HG02973 (cell line): ENCODE measurements around the gene DOCK11.
"Not testable (repeated sequence)": the region's sequence is repeated elsewhere in the genome, so short reads cannot be mapped to it uniquely, and the experiment has no call there.

Experiments used
- ATAC-seq: cut with Tn5 transposase; IDR thresholded peaks from one replicate; pipeline ENCODE4 v1.9.1; 2021; ENCODE audit warnings: moderate library complexity; ENCODE audit not compliant: unreplicated experiment

DOCK11 gene

DNA sequence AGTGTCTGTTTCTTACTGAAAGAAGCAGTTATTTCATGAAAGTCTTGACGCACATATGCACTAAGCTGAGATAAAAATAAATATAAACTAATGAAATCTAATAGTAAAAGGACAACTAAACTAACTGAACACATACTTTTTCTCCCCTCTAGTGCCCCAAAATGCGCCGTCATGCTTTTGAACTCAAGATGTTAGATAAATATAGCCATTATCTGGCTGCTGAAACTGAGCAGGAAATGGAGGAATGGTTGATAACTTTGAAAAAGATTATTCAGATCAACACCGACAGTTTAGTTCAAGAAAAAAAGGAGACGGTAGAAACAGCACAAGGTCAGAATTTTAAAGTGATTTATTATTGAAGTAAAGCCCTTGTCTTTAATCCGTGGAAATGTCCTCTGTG, 70.2 kb downstream of the DOCK11 start:
- no peak for ATAC-seq

DNA sequence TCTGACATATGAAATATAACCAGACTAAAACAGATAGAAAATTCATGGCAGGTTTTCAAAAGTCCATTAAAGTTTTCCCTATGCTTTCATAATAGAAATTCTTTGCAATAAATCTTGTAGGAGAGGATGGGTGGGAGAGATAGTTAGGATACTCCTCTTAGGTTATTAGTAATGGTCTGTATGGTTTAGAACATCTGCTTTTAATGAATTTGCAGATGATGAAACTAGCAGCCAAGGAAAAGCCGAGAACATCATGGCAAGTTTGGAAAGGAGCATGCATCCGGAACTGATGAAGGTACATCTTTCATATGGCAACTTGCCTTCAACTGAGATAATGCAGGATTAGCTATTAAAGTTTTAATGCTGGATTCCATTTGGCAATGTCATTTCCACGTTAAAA, 70.7 kb downstream of the DOCK11 start:
- ATAC-seq: no peak

DNA sequence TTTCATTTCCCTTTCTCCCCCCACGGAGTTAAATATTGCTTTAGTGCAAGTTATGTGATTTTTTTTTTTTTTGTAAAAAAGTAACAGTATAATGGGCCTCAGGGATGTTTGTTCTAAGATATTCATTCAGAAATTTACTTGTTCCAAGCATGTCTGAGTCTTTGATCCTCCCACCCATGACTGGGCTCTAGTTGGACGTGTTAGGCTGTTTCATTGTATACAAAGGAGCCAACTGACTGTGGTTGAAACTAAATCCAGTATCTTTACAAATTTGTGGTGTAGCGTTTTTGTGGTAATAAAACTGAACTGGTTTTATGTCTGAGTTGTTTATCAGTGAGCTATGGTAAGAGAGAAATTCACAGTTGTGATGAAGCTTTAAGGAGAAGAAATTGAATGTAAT, 74.1 kb downstream of the DOCK11 start:
- ATAC-seq: no peak

DNA sequence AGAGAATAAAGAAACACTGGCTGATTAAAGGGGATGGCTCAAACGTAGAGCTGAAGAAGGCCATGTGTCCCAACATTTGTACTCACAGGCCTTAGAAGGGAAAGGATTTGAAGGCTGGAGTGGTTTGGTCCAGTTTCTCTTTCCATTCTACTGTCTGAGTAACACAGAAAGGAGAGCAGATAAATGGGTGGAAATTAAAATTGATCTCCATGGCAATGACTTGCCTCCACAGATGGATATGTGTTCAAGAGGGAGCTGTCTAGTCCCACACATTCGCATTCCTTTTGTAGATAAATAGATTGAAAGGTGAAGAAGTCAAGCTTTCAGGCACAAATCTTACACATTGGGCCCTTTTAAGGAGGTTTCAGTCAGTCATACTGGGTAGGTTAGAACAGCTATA, 74.6 kb downstream of the DOCK11 start:
- no peak for ATAC-seq

DNA sequence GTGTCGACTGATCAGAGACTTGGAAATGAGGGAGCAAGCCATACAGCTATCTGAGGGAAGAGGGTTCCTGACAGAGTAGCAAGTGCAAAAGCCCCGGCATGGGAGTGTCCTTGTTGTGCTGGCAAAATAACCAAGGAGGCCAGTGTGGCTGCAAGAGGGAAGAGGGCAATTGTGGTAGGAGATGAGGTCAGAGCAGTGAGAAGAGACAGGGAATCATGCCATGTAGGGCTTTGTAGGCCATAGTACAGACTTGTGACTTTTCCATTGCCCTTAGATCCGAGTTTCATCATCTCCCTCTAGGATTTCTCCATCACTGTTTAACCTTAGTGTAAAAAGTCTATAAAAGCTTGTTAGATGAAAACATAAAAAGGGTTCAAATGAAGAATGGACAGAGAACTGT, 76.2 kb downstream of the DOCK11 start:
- no peak for ATAC-seq

DNA sequence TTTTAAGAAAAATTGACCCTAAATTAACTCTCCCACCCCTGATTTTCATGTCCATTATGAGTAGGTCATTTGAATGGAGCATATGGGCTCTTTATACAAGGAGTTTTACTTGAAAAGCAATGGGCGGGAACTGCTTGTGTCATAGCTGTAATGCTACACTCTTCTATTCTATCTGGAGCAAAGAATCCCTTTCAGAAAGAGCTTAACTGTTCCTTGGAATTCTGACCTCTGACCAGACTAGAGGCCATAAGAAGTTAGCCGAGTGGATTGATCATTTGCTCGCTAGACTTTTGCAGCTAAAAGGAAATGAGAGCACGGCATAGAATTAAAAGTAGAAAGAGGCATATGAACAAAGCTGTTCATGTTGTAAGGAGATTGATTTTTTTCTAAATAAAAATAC, 79.1 kb downstream of the DOCK11 start:
- ATAC-seq: no peak

DNA sequence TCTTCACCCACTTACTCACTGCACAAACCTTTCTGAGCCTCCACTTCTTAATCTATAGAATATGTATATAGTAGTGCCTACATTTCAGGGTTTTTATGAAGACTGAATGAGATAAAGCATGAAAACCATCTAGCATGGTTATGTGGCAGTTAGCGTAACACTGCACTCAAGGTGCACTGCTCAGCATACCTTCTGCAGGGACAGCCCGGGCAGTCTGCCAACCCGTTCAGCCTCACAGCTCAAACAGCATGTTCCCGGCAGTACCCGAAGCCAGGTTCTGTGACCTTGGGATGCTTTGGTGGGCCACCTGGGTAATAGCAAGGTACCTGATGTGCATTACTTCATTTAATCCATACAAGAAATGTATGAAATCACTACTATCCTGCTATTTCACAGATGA, 81.4 kb downstream of the DOCK11 start:
- ATAC-seq: no peak

DNA sequence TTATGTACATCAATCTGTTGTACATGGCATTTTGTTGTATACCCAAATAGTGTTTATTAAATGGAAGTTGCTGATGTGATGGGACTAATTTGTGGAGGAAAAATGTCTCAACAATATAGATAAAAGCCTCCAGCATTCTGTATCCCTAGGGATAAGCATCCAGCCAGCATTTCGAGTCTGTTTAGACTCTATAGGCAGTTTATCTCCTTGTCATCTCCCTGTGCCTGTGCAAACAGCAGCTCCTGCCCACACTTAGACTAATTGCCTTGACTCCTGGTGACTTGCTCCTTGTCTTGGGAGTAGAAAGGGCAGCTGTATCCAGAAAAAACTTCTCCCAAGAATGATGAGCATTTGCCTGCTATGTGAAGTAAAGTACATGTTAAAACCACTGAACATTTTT, 83.8 kb downstream of the DOCK11 start:
- no peak for ATAC-seq

DNA sequence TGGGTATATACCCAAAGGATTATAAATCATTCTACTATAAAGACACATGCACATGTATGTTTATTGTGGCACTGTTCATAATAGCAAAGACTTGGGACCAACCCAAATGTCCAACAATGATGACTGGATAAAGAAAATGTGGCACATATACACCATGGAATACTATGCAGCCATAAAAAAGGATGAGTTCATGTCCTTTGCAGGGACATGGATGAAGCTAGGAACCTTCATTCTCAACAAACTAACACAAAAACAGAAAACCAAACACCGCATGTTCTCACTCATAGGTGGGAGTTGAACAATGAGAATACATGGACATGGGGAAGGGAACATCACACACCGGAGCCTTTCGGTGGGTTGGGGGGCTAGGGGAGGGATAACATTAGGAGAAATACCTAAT, 87.3 kb downstream of the DOCK11 start:
- ATAC-seq: not testable (repeated sequence)

DNA sequence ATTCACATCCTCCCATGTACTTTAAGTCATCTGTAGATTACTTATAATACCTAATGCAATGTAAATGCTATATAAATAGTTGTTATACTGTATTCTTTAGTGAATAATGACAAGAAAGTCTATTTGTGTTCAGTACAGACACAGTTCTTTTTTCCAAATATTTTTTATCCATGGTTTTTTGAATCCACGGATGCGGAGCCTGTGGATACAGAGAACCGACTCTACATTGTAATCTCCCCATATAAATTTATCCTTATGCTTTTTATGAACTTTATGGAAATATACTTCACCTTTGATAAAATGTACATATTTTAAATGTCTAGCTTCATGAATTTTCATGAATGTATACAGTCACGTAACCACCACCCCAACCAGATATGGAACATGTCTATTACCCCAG, 88.2 kb downstream of the DOCK11 start:
- no peak for ATAC-seq

DNA sequence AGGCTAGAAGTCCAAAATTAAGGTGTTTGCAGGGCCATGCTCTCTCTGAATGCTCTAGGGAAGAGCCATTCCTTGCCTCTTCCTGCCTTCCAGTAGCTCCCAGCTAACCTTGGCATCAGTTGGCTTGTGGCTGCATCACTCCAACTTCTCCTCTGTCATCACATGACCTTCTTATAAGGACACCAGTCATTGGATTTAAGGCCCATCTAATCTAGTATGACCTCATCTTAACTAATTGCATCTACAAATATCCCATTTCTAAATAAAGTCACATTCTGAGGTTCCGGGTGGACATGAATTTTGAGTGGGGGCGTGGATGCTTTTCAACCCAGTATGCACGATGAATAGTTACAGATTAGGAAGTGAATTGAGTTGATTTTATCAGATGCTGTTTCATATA, 89.7 kb downstream of the DOCK11 start:
- ATAC-seq: no peak

DNA sequence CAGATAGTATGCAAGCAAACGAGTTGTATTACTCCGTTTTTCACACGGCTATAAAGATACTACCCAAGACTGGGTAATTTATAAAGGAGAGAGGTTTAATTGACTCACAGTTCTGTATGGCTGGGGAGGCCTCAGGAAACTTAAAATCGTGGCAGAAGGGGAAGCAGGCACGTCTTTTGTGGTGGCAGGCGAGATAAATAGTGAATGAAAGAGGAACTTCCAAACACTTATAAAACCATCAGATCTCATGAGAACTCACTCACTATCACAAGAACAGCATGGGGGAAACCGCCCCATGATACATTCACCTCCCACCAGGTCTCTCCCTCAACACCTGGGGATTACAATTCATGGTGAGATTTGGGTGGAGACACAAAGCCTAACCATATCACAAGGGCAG, 90.6 kb downstream of the DOCK11 start:
- not testable (repeated sequence) for ATAC-seq

DNA sequence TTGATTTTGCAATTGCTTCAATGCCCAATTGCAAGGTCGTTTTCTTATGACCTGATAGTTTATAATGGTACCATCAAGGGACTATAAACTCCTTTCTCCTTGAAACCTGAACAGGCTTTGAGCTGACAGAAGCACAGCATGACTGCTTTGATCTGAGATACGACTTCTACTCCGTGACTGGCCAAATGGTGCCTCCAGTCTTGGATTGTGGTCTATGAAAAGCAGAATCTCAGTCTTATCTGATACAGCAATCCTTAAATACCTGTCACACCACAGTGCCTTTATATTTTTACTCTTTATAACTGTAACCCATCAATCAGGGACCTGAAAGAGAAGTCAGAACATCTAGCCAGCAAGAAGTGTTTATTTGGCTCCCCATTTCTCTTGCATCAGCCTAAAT, 93.1 kb downstream of the DOCK11 start:
- ATAC-seq: no peak

DNA sequence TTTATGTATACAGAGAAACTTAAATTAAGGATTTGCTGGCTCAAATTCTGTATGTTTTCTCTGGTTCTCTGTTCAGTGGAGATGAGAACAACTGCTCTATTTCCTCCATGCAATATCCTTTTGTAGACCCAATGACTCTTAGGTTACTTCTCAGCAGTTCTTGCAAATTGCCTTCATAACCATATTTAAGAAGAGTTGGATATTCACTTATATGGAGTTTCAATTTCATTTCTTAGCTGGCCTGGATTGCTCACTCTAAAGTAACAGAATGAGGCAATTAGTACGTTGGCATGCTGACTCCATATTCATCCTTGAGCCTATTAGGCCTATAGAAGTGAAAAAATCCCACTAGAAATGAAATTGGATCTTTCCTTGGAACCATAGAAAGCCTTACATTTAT, 93.6 kb downstream of the DOCK11 start:
- ATAC-seq: no peak

DNA sequence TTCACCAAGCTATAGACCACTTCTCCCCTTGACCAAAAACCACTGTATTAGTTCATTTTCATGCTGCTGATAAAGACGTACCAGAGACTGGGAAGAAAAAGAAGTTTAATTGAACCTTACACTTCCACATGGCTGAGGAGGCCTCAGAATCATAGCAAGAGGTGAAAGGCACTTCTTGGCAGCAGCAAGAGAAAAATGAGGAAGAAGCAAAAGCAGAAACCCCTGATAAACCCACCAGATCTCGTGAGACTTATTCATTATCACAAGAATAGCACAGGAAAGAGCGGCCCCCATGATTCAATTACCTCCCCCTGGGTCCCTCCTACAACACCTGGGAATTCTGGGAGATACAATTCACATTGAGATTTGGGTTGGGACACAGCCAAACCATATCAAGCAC, 97.8 kb downstream of the DOCK11 start:
- ATAC-seq: no peak

DNA sequence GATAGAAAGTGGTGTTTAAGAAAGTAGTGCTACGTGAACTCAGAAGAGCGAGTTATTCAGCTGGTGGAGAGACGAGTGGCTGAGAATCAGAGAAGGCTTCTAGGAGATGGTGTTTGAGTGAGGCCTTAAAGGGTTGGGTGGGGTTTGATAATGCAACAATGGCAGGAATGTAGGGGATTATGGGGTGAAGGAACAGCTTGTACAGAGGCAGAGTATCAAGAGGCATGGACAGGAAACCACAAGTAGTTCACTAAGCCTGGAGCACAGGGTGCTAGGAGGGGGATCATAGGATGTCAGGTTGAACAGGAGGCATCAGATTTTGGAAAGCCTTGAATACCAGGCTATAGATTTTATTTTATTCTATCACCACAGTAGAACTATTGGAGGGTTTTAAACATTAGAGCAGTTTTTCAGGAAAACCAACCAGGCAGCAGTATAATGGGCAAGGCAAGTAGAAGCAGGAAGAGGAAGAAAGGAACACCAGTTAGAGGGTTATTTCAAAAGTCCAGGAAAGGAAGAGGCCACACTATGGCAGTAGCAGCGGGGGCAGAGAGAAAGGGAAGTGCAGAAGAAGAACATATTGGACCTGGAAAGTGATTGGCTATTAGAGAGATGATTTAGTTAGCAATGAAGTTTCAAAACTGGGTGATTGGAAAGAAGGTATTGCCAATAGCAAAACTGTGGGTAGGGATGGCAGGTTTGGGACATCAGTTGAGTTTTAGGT, 99.2 kb downstream of the DOCK11 start:
- no peak for ATAC-seq

DNA sequence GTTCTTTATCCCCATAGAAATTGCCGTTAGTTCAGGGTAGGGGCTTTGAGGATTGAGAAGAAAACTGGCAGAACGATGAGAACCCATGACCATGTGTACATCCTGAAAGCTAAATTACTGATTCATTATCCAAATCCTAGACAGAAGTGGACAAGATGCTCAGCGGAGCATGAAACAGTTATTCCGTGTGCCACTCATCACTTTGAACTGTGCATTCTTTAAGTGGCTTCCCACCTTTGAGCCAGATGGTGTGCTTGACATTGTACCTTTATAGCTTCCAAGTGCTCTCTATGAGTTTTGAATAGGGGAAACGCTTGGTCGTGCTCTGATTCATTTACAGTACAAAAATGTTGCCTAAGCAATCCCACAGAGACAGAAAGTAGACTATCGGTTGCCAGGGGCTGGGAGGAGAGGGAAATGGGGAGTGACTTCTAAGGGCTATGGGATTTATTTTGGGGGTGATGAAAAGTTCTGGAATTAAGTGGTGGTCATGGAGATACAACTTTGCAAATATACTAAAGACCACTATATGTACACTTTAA, 100.0 kb downstream of the DOCK11 start:
- ATAC-seq: no peak

DNA sequence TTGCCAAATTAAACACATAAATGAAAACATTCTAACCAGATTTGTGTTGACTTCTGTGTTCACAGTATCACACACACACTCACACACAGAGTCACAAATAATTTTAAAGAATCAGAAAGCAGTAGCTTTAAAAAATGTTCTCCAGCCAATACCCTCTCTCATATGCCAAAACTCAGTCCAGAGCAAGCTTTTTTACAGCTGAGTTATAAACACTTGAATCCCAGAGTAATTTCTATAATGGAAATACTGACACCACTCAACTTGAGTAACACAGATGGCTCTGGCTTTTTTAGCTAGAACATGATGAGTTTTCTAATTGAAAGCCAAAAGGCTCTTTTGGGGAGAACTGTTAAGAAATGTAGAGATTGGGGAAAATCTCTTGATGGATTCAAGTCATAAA, 100.8 kb downstream of the DOCK11 start:
- no peak for ATAC-seq

DNA sequence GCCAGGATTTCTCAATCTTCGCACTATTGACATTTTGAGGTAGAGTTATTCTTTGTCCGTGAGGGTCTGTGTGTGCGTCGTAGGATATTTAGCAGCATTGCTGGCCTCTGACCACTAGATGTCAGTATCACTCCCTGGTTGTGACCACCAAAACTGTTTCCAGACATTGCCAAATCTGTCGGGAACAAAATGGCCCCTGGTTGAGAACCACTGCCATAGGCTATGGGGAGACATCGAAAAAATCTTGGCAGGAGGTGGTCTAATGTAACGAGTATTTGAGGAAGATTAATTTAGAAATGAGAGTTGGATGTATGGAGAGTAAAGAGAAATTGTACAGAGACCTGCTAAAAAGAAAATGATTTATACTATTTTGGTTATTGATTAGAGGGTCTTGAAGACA, 108.4 kb downstream of the DOCK11 start:
- ATAC-seq: no peak

DNA sequence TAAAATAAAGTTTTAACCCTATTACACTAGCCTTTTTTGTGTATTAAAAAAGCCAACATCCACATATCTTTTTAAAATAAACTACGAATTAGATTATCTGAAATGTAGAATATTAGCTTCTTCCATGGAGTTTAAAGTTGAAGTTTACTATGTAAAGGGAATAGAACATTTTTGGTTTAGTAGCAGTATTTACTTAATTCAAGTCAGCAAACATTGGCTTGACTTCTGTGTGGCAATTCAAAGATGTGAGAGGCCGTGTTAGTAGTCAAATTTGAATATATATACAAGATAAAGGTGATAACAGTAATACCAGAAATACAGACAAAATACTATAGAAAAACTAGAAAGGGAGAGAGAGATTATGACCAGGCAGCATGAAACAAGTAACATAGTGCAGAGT, 116.7 kb downstream of the DOCK11 start:
- no peak for ATAC-seq

DNA sequence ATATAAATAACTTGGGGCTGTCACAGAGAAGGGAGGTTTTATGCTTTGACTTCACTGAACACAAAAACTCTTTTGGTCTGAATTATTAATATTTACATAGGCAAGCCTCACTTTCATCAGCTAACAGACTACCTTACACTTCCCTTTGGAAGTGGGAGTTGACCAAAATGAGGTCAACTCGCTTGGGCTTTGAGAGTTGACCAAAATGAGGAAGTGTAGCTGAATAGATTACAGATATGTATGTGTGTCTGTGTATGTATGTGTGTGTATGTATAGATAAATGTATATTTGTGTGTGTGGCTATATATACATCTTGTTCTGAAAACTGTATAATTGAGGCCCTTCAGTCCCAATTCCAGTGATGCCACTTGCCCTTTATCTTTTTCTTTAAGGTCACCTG, 118.5 kb downstream of the DOCK11 start:
- no peak for ATAC-seq

DNA sequence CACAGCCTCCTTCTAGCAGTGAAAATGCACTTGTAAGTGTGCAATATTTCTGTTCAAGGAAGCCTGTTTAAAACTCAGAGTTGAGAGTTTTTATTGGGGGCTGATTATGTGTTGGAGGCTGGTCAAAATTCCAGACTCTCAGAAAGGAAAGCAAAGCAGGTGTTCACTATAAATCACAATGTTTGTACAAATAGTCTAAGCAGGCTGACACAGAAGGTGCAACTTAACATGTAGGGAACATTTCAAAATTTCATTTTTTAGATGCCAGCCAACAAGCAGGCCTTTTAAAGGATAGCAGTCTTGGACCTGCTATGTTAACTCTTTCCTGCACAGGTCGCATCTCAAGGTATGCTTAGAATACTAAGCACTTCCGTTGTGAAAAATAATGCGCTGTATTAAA, 119.5 kb downstream of the DOCK11 start:
- no peak for ATAC-seq

DNA sequence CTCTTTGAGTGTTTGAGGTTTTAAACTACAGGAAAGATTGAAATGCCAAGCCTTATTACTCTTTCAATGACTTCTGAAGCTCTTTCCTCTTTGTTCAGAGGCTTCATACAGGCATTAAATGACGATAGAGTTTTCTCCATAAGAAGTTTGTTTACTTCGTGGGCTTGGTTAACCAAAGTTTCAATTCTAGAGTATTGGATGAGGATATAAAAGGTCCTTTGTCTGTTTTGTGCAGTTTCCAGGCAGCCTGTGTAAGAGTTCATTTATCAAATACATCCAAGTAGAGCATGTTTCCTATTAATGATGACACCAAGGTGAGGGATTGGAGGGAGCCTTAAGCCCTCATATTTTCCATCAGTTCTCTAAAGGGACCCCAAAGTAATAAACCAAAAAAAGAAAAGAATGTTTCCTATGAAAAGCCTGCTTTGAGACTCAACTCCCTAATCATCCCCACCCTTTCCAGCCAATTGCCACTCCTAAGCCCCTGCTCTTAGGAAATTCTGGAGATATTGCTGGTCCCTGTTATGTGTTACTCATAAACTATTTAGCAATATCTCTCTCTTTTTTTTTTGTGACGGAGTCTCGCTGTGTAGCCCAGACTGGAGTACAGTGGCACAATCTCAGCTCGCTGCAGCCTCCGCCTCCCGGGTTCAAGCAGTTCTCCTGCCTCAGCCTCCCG, 125.6 kb downstream of the DOCK11 start:
- ATAC-seq: no peak
